ENCODE measurements around the gene LGR4. TPM values are rescaled to one million over a fixed set of nuclear protein-coding genes. Genes with fewer than 3 reads are reported as not detected.
"Not testable (repeated sequence)": the region's sequence is repeated elsewhere in the genome, so short reads cannot be mapped to it uniquely, and the experiment has no call there.

LGR4 gene
- total and polyA plus RNA-seq, 10 of the 15 experiments (the other 5 are each of a cell fraction or from before 2014, with no cell fraction given): under 0.01 to 0.64 (median 0.04) TPM; not detected in 5

DNA sequence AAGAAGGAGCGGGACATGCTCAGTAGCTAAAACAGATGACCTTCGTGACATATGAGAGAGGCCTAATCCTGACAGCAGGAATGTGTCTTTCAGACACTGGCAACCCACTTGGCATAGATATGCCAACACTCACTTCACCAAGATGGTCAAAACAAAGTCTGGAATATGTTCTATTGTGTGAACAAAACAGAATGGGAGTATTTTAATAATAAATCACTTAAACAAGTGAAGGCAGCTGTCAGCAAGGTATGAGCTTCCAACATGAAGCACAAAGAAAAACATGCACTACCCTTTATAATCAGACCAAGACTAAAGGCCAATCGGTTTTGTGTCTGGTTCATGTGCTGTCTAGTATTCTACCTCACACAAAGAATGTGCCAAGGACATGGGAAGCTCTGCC, 132.6 kb downstream of the LGR4 start:
- intact Hi-C loops (cut with micrococcal nuclease; ENCODE audit: unreplicated experiment): no loop called here
- ChIA-PET POLR2A (interaction anchor here (0.6 to 0.7 kb wide), 2 partner anchors 44 to 134 kb away, joined by 3 read pairs; no protein-coding TSS in a partner anchor), SMC1A (ENCODE audit: uncharacterized antibody, unreplicated experiment) (interaction anchor here (1.1 kb wide), 1 partner anchor 27 kb away, joined by 3 read pairs; no protein-coding TSS in a partner anchor), RAD21 (ENCODE audit: unreplicated experiment) (no interaction called here), CTCF (interaction anchor here (1.1 kb wide), 1 partner anchor 27 kb away, joined by 3 read pairs; no protein-coding TSS in a partner anchor)
- Histone ChIP-seq H3K9ac (ENCODE audit: control insufficient read depth, insufficient read depth, low read length) (no peak overlapping the region), H3K4me3 (no peak overlapping the region), H3K4me2 (ENCODE audit: control insufficient read depth, insufficient read depth) (no peak overlapping the region), H3K9me3 (replicated peaks; ENCODE audit: control insufficient read depth, insufficient read depth, low read length) (no peaks in the 10 kb centered on the region), H3K36me3 (ENCODE audit: control insufficient read depth in 2 of 2, insufficient read depth in 2 of 2, low read length in 1 of 2) (no peaks in the 10 kb centered on the region; a peak in 1 of 4 replicates), H4K20me1 (ENCODE audit: control insufficient read depth, insufficient read depth) (no peaks in the 10 kb centered on the region), H3K27me3 (replicated peaks in 1 of 2; ENCODE audit: control insufficient read depth in 2 of 2, insufficient read depth in 2 of 2, low read length in 1 of 2) (no peaks in the 10 kb centered on the region), H3K79me2 (ENCODE audit: control insufficient read depth, insufficient read depth, low read length) (no peaks in the 10 kb centered on the region), H3K27ac (ENCODE audit: control insufficient read depth, insufficient read depth) (no peak overlapping the region), H2AFZ (ENCODE audit: control insufficient read depth, low read depth, low read length) (no peak overlapping the region), H3K4me1 (ENCODE audit: control insufficient read depth, insufficient read depth, low read length) (no peaks in the 10 kb centered on the region)
- TF ChIP-seq, protein P1, sequence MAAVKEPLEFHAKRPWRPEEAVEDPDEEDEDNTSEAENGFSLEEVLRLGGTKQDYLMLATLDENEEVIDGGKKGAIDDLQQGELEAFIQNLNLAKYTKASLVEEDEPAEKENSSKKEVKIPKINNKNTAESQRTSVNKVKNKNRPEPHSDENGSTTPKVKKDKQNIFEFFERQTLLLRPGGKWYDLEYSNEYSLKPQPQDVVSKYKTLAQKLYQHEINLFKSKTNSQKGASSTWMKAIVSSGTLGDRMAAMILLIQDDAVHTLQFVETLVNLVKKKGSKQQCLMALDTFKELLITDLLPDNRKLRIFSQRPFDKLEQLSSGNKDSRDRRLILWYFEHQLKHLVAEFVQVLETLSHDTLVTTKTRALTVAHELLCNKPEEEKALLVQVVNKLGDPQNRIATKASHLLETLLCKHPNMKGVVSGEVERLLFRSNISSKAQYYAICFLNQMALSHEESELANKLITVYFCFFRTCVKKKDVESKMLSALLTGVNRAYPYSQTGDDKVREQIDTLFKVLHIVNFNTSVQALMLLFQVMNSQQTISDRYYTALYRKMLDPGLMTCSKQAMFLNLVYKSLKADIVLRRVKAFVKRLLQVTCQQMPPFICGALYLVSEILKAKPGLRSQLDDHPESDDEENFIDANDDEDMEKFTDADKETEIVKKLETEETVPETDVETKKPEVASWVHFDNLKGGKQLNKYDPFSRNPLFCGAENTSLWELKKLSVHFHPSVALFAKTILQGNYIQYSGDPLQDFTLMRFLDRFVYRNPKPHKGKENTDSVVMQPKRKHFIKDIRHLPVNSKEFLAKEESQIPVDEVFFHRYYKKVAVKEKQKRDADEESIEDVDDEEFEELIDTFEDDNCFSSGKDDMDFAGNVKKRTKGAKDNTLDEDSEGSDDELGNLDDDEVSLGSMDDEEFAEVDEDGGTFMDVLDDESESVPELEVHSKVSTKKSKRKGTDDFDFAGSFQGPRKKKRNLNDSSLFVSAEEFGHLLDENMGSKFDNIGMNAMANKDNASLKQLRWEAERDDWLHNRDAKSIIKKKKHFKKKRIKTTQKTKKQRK (IDR thresholded peaks at IDR 0.05; ENCODE audit: low read depth, low read length): no peak
- TF ChIP-seq TARDBP (IDR thresholded peaks at IDR 0.05; ENCODE audit: borderline replicate concordance): no peak
- TF ChIP-seq NFIC (IDR thresholded peaks at IDR 0.05; ENCODE audit: low read depth, low read length): no peak
- TF ChIP-seq HDAC6 (IDR thresholded peaks at IDR 0.05; ENCODE audit: unreplicated experiment): no peak
- TF ChIP-seq ZNF622 (IDR thresholded peaks at IDR 0.05): no peak
- TF ChIP-seq SMAD5 (IDR thresholded peaks at IDR 0.05; ENCODE audit: low read depth): no peak
- TF ChIP-seq SIX5 (IDR thresholded peaks at IDR 0.05; ENCODE audit: low read depth, low read length, severe bottlenecking): no peak
- no peak for TF ChIP-seq ZZZ3 (IDR thresholded peaks at IDR 0.05; ENCODE audit: control insufficient read depth, insufficient read length, low read depth)
- TF ChIP-seq BMI1 (IDR thresholded peaks at IDR 0.05; ENCODE audit: borderline replicate concordance): no peak
- TF ChIP-seq MTA2 (IDR thresholded peaks at IDR 0.05; ENCODE audit: low read depth): no peak
- no peak for TF ChIP-seq RAD51 (IDR thresholded peaks at IDR 0.05)
- in situ Hi-C loops (cut with MboI): no loop called here
- ATAC-seq (no peak), FAIRE-seq (no peak), DNase-seq (ENCODE audit: low read depth, low spot score) (no peak)
- WGBS (ENCODE audit: insufficient coverage, insufficient replicate concordance, low lambda C conversion rate, missing lambda C conversion rate): 92% methylated on average over 3 of the region's 3 CpGs
- BruUV-seq (replicated peaks): no TSS peak

DNA sequence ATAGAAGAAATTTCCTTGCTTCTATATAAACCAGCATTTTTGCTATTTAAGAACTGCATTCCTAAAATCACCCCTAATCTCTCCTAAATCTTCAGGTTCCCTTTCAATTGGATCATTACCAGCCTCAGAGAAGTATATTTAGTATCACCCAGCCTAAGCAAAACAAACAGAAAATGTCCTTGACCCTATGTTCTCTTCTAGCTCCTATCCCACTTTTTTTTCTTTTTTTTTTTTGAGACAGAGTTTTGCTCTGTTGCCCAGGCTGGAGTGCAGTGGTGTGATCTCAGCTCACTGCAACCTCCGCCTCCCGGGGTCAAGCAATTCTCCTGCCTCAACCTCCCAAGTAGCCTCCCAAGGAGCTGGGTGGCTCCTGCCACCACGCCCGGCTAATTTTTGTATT, 137.8 kb downstream of the LGR4 start:
- H3K4me1 ChIP-seq (ENCODE audit: control insufficient read depth, insufficient read depth, low read length); SMC1A ChIA-PET (ENCODE audit: uncharacterized antibody, unreplicated experiment); H3K27me3 ChIP-seq (replicated peaks in 1 of 2; ENCODE audit: control insufficient read depth in 2 of 2, insufficient read depth in 2 of 2, low read length in 1 of 2); H3K4me3 ChIP-seq; ATAC-seq; in situ Hi-C loops (cut with MboI); H4K20me1 ChIP-seq (ENCODE audit: control insufficient read depth, insufficient read depth); H3K79me2 ChIP-seq (ENCODE audit: control insufficient read depth, insufficient read depth, low read length); H3K9ac ChIP-seq (ENCODE audit: control insufficient read depth, insufficient read depth, low read length); FAIRE-seq; intact Hi-C loops (cut with micrococcal nuclease; ENCODE audit: unreplicated experiment); H2AFZ ChIP-seq (ENCODE audit: control insufficient read depth, low read depth, low read length); CTCF ChIA-PET; H3K9me3 ChIP-seq (replicated peaks; ENCODE audit: control insufficient read depth, insufficient read depth, low read length); POLR2A ChIA-PET; RAD21 ChIA-PET (ENCODE audit: unreplicated experiment); H3K27ac ChIP-seq (ENCODE audit: control insufficient read depth, insufficient read depth); H3K4me2 ChIP-seq (ENCODE audit: control insufficient read depth, insufficient read depth); BruUV-seq (replicated peaks); DNase-seq (ENCODE audit: low read depth, low spot score); H3K36me3 ChIP-seq (ENCODE audit: control insufficient read depth in 2 of 2, insufficient read depth in 2 of 2, low read length in 1 of 2): not testable (repeated sequence)
- 97% methylated on average over 4 of the region's 4 CpGs for WGBS (ENCODE audit: insufficient coverage, insufficient replicate concordance, low lambda C conversion rate, missing lambda C conversion rate)

All from GM12878 (cell line).